ENCODE data around the gene GLYR1.

The GLYR1 gene

DNA sequence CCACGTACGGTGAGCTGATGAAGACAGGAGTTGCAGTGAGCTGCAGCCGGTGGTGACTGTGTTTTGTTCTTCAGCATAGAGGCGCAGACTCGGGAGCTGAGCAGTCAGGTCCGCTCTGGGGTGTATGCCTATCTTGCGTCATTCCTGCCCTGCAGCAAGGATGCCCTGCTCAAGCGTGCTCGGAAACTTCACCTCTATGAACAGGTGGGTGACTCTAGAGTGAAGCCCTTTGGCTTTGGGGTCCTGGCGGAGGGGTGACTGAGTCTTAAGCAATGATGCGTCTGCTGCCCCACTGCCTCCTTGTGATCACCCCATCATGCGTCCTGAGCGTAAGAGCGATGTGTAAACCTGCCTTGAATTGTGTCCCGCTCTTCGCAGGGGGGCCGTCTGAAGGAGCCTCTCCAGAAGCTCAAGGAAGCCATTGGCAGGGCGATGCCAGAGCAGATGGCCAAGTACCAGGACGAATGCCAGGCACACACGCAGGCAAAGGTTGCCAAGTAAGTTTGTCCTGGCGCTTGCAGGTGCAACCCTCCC is 23.1 kb upstream of the GLYR1 start:
- no peak for TF ChIP-seq YY1 (tag by site-specific recombination; IDR thresholded peaks at IDR 0.05)
- no peak for TF ChIP-seq ZNF214 (tag by site-specific recombination; IDR thresholded peaks at IDR 0.05; ENCODE audit: borderline replicate concordance)
- TF ChIP-seq, protein P1, sequence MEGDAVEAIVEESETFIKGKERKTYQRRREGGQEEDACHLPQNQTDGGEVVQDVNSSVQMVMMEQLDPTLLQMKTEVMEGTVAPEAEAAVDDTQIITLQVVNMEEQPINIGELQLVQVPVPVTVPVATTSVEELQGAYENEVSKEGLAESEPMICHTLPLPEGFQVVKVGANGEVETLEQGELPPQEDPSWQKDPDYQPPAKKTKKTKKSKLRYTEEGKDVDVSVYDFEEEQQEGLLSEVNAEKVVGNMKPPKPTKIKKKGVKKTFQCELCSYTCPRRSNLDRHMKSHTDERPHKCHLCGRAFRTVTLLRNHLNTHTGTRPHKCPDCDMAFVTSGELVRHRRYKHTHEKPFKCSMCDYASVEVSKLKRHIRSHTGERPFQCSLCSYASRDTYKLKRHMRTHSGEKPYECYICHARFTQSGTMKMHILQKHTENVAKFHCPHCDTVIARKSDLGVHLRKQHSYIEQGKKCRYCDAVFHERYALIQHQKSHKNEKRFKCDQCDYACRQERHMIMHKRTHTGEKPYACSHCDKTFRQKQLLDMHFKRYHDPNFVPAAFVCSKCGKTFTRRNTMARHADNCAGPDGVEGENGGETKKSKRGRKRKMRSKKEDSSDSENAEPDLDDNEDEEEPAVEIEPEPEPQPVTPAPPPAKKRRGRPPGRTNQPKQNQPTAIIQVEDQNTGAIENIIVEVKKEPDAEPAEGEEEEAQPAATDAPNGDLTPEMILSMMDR (tag by site-specific recombination; IDR thresholded peaks at IDR 0.05) = no peak
- TF ChIP-seq ZNF37A (tag by site-specific recombination; IDR thresholded peaks at IDR 0.05) = no peak
- no peak for TF ChIP-seq ZNF670 (tag by site-specific recombination; IDR thresholded peaks at IDR 0.05; ENCODE audit: low read depth)
- TF ChIP-seq ZXDB (tag by site-specific recombination; IDR thresholded peaks at IDR 0.05) = no peak
- no peak for TF ChIP-seq ZNF221 (tag by site-specific recombination; IDR thresholded peaks at IDR 0.05; ENCODE audit: borderline replicate concordance)
- no peak for TF ChIP-seq ZNF571 (tag by site-specific recombination; IDR thresholded peaks at IDR 0.05)
- TF ChIP-seq ZNF169 (tag by site-specific recombination; IDR thresholded peaks at IDR 0.05) = no peak
- TF ChIP-seq ZNF19 (tag by site-specific recombination; IDR thresholded peaks at IDR 0.05; ENCODE audit: low read depth) = no peak
- TF ChIP-seq, protein P2, sequence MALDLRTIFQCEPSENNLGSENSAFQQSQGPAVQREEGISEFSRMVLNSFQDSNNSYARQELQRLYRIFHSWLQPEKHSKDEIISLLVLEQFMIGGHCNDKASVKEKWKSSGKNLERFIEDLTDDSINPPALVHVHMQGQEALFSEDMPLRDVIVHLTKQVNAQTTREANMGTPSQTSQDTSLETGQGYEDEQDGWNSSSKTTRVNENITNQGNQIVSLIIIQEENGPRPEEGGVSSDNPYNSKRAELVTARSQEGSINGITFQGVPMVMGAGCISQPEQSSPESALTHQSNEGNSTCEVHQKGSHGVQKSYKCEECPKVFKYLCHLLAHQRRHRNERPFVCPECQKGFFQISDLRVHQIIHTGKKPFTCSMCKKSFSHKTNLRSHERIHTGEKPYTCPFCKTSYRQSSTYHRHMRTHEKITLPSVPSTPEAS (tag by site-specific recombination; IDR thresholded peaks at IDR 0.05) = no peak
- no peak for TF ChIP-seq ZFHX2 (tag by site-specific recombination; conservative IDR thresholded peaks at IDR 0.05)
- TF ChIP-seq ZNF624 (tag by site-specific recombination; IDR thresholded peaks at IDR 0.05) = no peak
- TF ChIP-seq KLF1 (tag by site-specific recombination; IDR thresholded peaks at IDR 0.05) = no peak
- TF ChIP-seq ZNF248 (tag by site-specific recombination; IDR thresholded peaks at IDR 0.05) = no peak
- no peak for TF ChIP-seq ZNF350 (tag by site-specific recombination; IDR thresholded peaks at IDR 0.05)
- TF ChIP-seq ZNF707 (tag by site-specific recombination; IDR thresholded peaks at IDR 0.05) = no peak
- no peak for TF ChIP-seq ZNF423 (tag by site-specific recombination; IDR thresholded peaks at IDR 0.05)
- no peak for TF ChIP-seq KLF7 (tag by site-specific recombination; IDR thresholded peaks at IDR 0.05; ENCODE audit: borderline replicate concordance)
- TF ChIP-seq HOXD13 (CRISPR knock-in tag; IDR thresholded peaks at IDR 0.05; ENCODE audit: borderline replicate concordance) = no peak
- H3K9me3 ChIP-seq (ENCODE audit: control insufficient read depth, insufficient read depth, low read depth, low read length) = no peaks in the 10 kb centered on the region
- H3K4me3 ChIP-seq (ENCODE audit: low read depth, low read length) = no peak overlapping the region
- POLR2A ChIA-PET = no interaction called here
- no peak overlapping the region for H3K27ac ChIP-seq (ENCODE audit: extremely low read depth, low read depth, low read length)
- no peaks in the 10 kb centered on the region for H3K4me1 ChIP-seq (ENCODE audit: control insufficient read depth, insufficient read depth, low read length)
- CTCF ChIA-PET = no interaction called here
- H3K36me3 ChIP-seq (ENCODE audit: control insufficient read depth in 2 of 2, insufficient read depth in 1 of 2, low read length in 2 of 2) = peaks cover 0 to 81% of the 10 kb centered on the region in 2 experiments; a peak in 2 of 3 replicates

DNA sequence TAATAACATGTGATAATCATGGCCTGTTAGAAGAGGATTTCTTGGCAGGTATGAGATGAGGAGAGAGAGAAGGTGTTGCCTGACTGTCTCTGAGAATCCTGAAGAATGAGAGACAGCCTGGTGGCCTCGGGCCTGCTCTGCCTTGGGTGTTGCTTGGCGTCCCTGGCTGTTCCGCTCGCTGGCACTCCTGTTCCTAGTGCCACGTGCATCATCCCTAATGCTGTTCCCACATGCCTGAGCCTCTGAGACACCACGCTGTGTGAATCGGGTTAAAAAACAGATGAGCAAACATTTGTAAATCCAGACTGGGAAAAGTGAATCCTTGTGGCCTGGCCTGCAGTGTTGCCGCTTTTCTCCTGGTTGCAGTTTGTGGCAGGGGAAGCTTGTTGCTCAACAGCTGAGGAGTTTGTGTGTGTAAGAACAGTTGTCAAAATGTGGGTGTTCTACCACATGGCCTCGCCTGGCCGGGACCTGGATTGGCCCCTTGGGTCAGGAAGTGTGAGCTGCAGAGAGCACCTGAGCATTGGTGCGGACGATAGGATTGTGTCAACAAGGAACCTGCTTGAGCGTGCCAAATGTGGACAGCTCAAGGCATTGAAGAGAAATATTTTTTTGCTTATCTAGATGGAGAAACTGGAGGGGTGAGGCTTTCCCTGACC is 22.2 kb upstream of the GLYR1 start:
- ChIA-PET POLR2A (no interaction called here), CTCF (no interaction called here)
- Histone ChIP-seq H3K36me3 (ENCODE audit: control insufficient read depth in 2 of 2, insufficient read depth in 1 of 2, low read length in 2 of 2) (peaks cover 0 to 75% of the 10 kb centered on the region in 2 experiments; a peak in 2 of 3 replicates), H3K4me3 (ENCODE audit: low read depth, low read length) (no peak overlapping the region), H3K27ac (ENCODE audit: extremely low read depth, low read depth, low read length) (no peak overlapping the region), H3K4me1 (ENCODE audit: control insufficient read depth, insufficient read depth, low read length) (no peaks in the 10 kb centered on the region), H3K9me3 (ENCODE audit: control insufficient read depth, insufficient read depth, low read depth, low read length) (no peaks in the 10 kb centered on the region)
- TF ChIP-seq, protein P3, sequence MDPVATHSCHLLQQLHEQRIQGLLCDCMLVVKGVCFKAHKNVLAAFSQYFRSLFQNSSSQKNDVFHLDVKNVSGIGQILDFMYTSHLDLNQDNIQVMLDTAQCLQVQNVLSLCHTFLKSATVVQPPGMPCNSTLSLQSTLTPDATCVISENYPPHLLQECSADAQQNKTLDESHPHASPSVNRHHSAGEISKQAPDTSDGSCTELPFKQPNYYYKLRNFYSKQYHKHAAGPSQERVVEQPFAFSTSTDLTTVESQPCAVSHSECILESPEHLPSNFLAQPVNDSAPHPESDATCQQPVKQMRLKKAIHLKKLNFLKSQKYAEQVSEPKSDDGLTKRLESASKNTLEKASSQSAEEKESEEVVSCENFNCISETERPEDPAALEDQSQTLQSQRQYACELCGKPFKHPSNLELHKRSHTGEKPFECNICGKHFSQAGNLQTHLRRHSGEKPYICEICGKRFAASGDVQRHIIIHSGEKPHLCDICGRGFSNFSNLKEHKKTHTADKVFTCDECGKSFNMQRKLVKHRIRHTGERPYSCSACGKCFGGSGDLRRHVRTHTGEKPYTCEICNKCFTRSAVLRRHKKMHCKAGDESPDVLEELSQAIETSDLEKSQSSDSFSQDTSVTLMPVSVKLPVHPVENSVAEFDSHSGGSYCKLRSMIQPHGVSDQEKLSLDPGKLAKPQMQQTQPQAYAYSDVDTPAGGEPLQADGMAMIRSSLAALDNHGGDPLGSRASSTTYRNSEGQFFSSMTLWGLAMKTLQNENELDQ (tag by site-specific recombination; IDR thresholded peaks at IDR 0.05; ENCODE audit: low read depth) = no peak
- TF ChIP-seq ZNF354C (tag by site-specific recombination; IDR thresholded peaks at IDR 0.05; ENCODE audit: borderline replicate concordance, low read depth) (no peak), ZNF571 (tag by site-specific recombination; IDR thresholded peaks at IDR 0.05) (no peak), ZNF791 (tag by site-specific recombination; IDR thresholded peaks at IDR 0.05) (no peak), ZNF114 (tag by site-specific recombination; IDR thresholded peaks at IDR 0.05) (no peak), ZNF23 (tag by site-specific recombination; IDR thresholded peaks at IDR 0.05; ENCODE audit: borderline replicate concordance) (no peak), SALL2 (tag by site-specific recombination; IDR thresholded peaks at IDR 0.05; ENCODE audit: borderline replicate concordance) (no peak), ZNF843 (tag by site-specific recombination; IDR thresholded peaks at IDR 0.05) (no peak), IKZF3 (tag by site-specific recombination; IDR thresholded peaks at IDR 0.05) (no peak), ZNF341 (tag by site-specific recombination; IDR thresholded peaks at IDR 0.05; ENCODE audit: low read depth) (no peak)
- TF ChIP-seq, protein P4, sequence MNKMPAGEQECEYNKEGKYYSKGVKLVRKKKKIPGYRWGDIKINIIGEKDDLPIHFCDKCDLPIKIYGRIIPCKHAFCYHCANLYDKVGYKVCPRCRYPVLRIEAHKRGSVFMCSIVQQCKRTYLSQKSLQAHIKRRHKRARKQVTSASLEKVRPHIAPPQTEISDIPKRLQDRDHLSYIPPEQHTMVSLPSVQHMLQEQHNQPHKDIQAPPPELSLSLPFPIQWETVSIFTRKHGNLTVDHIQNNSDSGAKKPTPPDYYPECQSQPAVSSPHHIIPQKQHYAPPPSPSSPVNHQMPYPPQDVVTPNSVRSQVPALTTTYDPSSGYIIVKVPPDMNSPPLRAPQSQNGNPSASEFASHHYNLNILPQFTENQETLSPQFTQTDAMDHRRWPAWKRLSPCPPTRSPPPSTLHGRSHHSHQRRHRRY (tag by site-specific recombination; IDR thresholded peaks at IDR 0.05) = no peak
